Neural cell (in vitro differentiated cells): ENCODE measurements around the gene LIMS2.

Experiments used
- EP300 ChIP-seq: fragments of 450-650 bp; conservative IDR thresholded peaks from 2 replicates; pipeline ENCODE4 v1.6.1; 2014; ENCODE audit warnings: antibody characterized with exemption, mild to moderate bottlenecking, moderate library complexity; ENCODE audit not compliant: poor library complexity, severe bottlenecking
- MXI1 ChIP-seq: fragments of 450-650 bp; conservative IDR thresholded peaks from 2 replicates; pipeline ENCODE4 v1.6.1; 2014; ENCODE audit warnings: antibody characterized with exemption, mild to moderate bottlenecking; ENCODE audit not compliant: poor library complexity, severe bottlenecking
- SMC3 ChIP-seq: fragments of 450-650 bp; conservative IDR thresholded peaks from 2 replicates; pipeline ENCODE4 v1.6.1; 2014; ENCODE audit warnings: antibody characterized with exemption, mild to moderate bottlenecking, moderate library complexity; ENCODE audit not compliant: poor library complexity
- TF ChIP-seq, protein P1 (sequence below): fragments of 450-650 bp; IDR thresholded peaks from 2 replicates; pipeline ENCODE4 v1.5.1; 2014; ENCODE audit warnings: antibody characterized with exemption, mild to moderate bottlenecking, moderate library complexity; ENCODE audit not compliant: poor library complexity, severe bottlenecking

DNA sequence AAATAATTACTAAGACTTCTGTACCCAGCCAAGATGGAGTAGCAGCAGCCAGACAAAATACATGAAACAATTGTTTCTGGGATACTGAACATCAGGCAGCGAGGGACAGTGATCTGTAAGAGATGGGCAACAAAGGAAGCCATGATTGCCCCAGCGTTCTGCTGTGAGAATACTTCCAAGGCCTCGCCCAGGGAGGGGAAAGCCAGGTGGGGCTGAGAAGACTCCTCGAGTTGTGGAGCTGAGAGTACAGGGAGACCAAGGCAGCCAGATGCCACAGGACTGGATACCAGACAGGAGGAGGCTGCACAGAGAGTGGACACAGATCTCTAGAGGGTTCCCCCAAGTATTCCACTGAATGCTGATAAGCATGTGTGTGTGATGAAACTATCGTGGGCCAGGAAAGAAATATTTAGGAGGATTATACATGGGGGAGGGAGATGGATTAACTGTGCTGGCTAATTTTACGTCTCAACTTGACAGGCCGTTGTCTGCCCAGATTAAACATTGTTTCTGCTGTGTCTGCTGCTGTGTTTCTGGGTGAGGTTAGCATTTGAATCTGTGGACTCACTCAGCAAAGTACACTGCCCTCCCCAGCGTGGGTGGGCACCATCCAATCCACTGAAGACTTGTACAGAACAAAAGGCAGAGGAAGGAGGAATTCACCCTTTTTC lies 10.2 kb upstream of the LIMS2 start:
- TF ChIP-seq MXI1 (no peak), EP300 (no peak), SMC3 (no peak)
- TF ChIP-seq, protein P1, sequence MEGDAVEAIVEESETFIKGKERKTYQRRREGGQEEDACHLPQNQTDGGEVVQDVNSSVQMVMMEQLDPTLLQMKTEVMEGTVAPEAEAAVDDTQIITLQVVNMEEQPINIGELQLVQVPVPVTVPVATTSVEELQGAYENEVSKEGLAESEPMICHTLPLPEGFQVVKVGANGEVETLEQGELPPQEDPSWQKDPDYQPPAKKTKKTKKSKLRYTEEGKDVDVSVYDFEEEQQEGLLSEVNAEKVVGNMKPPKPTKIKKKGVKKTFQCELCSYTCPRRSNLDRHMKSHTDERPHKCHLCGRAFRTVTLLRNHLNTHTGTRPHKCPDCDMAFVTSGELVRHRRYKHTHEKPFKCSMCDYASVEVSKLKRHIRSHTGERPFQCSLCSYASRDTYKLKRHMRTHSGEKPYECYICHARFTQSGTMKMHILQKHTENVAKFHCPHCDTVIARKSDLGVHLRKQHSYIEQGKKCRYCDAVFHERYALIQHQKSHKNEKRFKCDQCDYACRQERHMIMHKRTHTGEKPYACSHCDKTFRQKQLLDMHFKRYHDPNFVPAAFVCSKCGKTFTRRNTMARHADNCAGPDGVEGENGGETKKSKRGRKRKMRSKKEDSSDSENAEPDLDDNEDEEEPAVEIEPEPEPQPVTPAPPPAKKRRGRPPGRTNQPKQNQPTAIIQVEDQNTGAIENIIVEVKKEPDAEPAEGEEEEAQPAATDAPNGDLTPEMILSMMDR = no peak
